Activated CD4-positive, alpha-beta T cell treated with anti-CD3 and anti-CD28 coated beads for 1 hour (primary cell): ENCODE data around the gene ICOSLG.
"Not testable (repeated sequence)": the region's sequence is repeated elsewhere in the genome, so short reads cannot be mapped to it uniquely, and the experiment has no call there.

Experiments
- DNase-seq: peaks from one replicate; pipeline ENCODE4 v3.0.0-alpha.2; 2020

The ICOSLG gene

GRCh38 chr21:44263768-44264167, 23.0 kb upstream of the ICOSLG start:
- no peak for DNase-seq

- no peak for DNase-seq
These were observed 22.5 kb upstream of the ICOSLG start for GRCh38 chr21:44263221-44263760.

GRCh38 chr21:44262338-44263056, 21.8 kb upstream of the ICOSLG start:
- no peak for DNase-seq

GRCh38 chr21:44261675-44262295, 21.0 kb upstream of the ICOSLG start, which contains the start of gene DNMT3L:
Gene DNMT3L, minus strand, starts transcription at chr21:44261897. Its CDS starts 638 bp downstream, at chr21:44261259.
- DNase-seq = no peak

GRCh38 chr21:44260791-44261631, 20.3 kb upstream of the ICOSLG start:
- DNase-seq = no peak

GRCh38 chr21:44260066-44260465, 19.3 kb upstream of the ICOSLG start:
- DNase-seq = no peak

GRCh38 chr21:44259082-44259705, 18.5 kb upstream of the ICOSLG start:
- DNase-seq = no peak

GRCh38 chr21:44258056-44258725, 17.4 kb upstream of the ICOSLG start:
- DNase-seq = no peak

- no peak for DNase-seq
These were observed 14.8 kb upstream of the ICOSLG start for GRCh38 chr21:44255511-44255981.

GRCh38 chr21:44253832-44254710, 13.3 kb upstream of the ICOSLG start:
- DNase-seq = no peak

- DNase-seq = not testable (repeated sequence)
These were observed 8.7 kb upstream of the ICOSLG start for GRCh38 chr21:44249204-44250037.

- not testable (repeated sequence) for DNase-seq
These were observed 7.2 kb upstream of the ICOSLG start for GRCh38 chr21:44247904-44248303.

- not testable (repeated sequence) for DNase-seq
These were observed 3.2 kb upstream of the ICOSLG start for GRCh38 chr21:44243980-44244379.

GRCh38 chr21:44241281-44241680, 538 bp upstream of the ICOSLG start:
- not testable (repeated sequence) for DNase-seq

GRCh38 chr21:44240353-44240752, 390 bp downstream of the ICOSLG start:
- DNase-seq = not testable (repeated sequence)

GRCh38 chr21:44229561-44229960, 11.2 kb downstream of the ICOSLG start:
- DNase-seq = not testable (repeated sequence)

- DNase-seq = not testable (repeated sequence)
These were observed 12.6 kb downstream of the ICOSLG start for GRCh38 chr21:44228109-44228508.

GRCh38 chr21:44227614-44228013, 13.1 kb downstream of the ICOSLG start:
- not testable (repeated sequence) for DNase-seq

GRCh38 chr21:44225605-44226004, 15.1 kb downstream of the ICOSLG start:
- DNase-seq = not testable (repeated sequence)

GRCh38 chr21:44223334-44223733, 17.4 kb downstream of the ICOSLG start:
- not testable (repeated sequence) for DNase-seq
